ENCODE measurements around the gene HSPB9.
A peak's percentile ranks its signal among the peaks of the same experiment; 100 is the strongest.

The HSPB9 gene

GRCh38 chr17:42101513-42102292 lies 20.9 kb upstream of the HSPB9 start:
- DNase-seq (ENCODE audit: low read depth), result peak; percentile 55

GRCh38 chr17:42103221-42103954 lies 19.2 kb upstream of the HSPB9 start:
- DNase-seq (ENCODE audit: low read depth), result no peak

- DNase-seq (ENCODE audit: low read depth), result no peak
Measured at GRCh38 chr17:42104264-42104663, 18.3 kb upstream of the HSPB9 start.

GRCh38 chr17:42106009-42106408 lies 16.6 kb upstream of the HSPB9 start:
- DNase-seq (ENCODE audit: low read depth), result no peak

- DNase-seq (ENCODE audit: low read depth), result no peak
Measured at GRCh38 chr17:42107124-42107523, 15.5 kb upstream of the HSPB9 start.

- DNase-seq (ENCODE audit: low read depth), result peak; percentile 85
Measured at GRCh38 chr17:42107597-42108576, 14.7 kb upstream of the HSPB9 start.

GRCh38 chr17:42109086-42109485 lies 13.5 kb upstream of the HSPB9 start:
- no peak for DNase-seq (ENCODE audit: low read depth)

- no peak for DNase-seq (ENCODE audit: low read depth)
Measured at GRCh38 chr17:42110301-42111264, 12.0 kb upstream of the HSPB9 start.

- no peak for DNase-seq (ENCODE audit: low read depth)
Measured at GRCh38 chr17:42111265-42111636, 11.4 kb upstream of the HSPB9 start.

GRCh38 chr17:42111871-42112551 lies 10.6 kb upstream of the HSPB9 start:
- DNase-seq (ENCODE audit: low read depth), result peak; percentile 31

- peak; percentile 54 for DNase-seq (ENCODE audit: low read depth)
Measured at GRCh38 chr17:42112552-42113176, 9.9 kb upstream of the HSPB9 start, which contains the start of gene DHX58. TSS of gene DHX58 (minus strand) at chr17:42112714. CDS start at chr17:42111892, 822 bp downstream.

GRCh38 chr17:42113293-42114069 lies 9.1 kb upstream of the HSPB9 start:
- DNase-seq (ENCODE audit: low read depth), result no peak

- no peak for DNase-seq (ENCODE audit: low read depth)
Measured at GRCh38 chr17:42114118-42114517, 8.5 kb upstream of the HSPB9 start.

- peak; percentile 77 for DNase-seq (ENCODE audit: low read depth)
Measured at GRCh38 chr17:42116705-42117396, 5.8 kb upstream of the HSPB9 start.

GRCh38 chr17:42117397-42118125 lies 5.0 kb upstream of the HSPB9 start:
- no peak for DNase-seq (ENCODE audit: low read depth)

- DNase-seq (ENCODE audit: low read depth), result no peak
Measured at GRCh38 chr17:42118126-42118510, 4.5 kb upstream of the HSPB9 start.

GRCh38 chr17:42118545-42118944 lies 4.1 kb upstream of the HSPB9 start:
- no peak for DNase-seq (ENCODE audit: low read depth)

- DNase-seq (ENCODE audit: low read depth), result no peak
Measured at GRCh38 chr17:42119301-42119700, 3.3 kb upstream of the HSPB9 start.

All from activated T-cell treated with anti-CD3 and anti-CD28 coated beads for 1 hour (primary cell).